RWPE2 (cell line): ENCODE data around the gene HELZ.

ENCODE experiments used
- ATAC-seq: fragments of 200-7000 bp; cut with Tn5 transposase; 3 replicates; pipeline ENCODE4 v1.9.1; 2021; ENCODE audit warnings: low read depth
- DNase-seq: peaks from one replicate; pipeline ENCODE4 v3.0.0-alpha.2; 2020; ENCODE audit warnings: low spot score
- H3K27ac ChIP-seq: fragments of 450-650 bp; 2 replicates; pipeline ENCODE4 v1.5.1; 2017; ENCODE audit warnings: mild to moderate bottlenecking; ENCODE audit not compliant: poor library complexity, severe bottlenecking
- H3K27me3 ChIP-seq: fragments of 250-450 bp; sonication (Bioruptor Pico); 2 replicates; pipeline ENCODE4 v1.5.1; 2021; ENCODE audit warnings: mild to moderate bottlenecking, moderate library complexity; ENCODE audit not compliant: insufficient read depth, poor library complexity, severe bottlenecking
- H3K36me3 ChIP-seq: fragments of 250-450 bp; sonication (Bioruptor Pico); 2 replicates; pipeline ENCODE4 v1.5.1; 2020; ENCODE audit warnings: low read depth, mild to moderate bottlenecking, moderate library complexity
- H3K4me1 ChIP-seq: fragments of 250-450 bp; sonication (Bioruptor Pico); 2 replicates; pipeline ENCODE4 v1.5.1; 2021; ENCODE audit warnings: mild to moderate bottlenecking, moderate library complexity; ENCODE audit not compliant: insufficient read depth, poor library complexity, severe bottlenecking
- H3K4me3 ChIP-seq: fragments of 250-450 bp; sonication (Bioruptor Pico); 2 replicates; pipeline ENCODE4 v1.5.1; 2021; ENCODE audit warnings: mild to moderate bottlenecking, moderate library complexity; ENCODE audit not compliant: severe bottlenecking
- H3K9me3 ChIP-seq: fragments of 250-450 bp; sonication (Bioruptor Pico); 2 replicates; pipeline ENCODE4 v1.5.1; 2021; ENCODE audit warnings: mild to moderate bottlenecking, moderate library complexity; ENCODE audit not compliant: severe bottlenecking
- CTCF ChIP-seq: fragments of 450-650 bp; IDR thresholded peaks from one replicate; pipeline ENCODE4 v1.5.1; 2017; ENCODE audit warnings: mild to moderate bottlenecking, moderate library complexity; ENCODE audit not compliant: poor library complexity, severe bottlenecking

The HELZ gene

GRCh38 chr17:67245073-67245693, at the start of gene HELZ:
Gene HELZ (minus strand): TSS chr17:67245196. CDS start chr17:67218804, 26,392 bp downstream.
- Histone ChIP-seq H3K9me3 (no peaks in the 10 kb centered on the region), H3K4me1 (peaks cover 36% of the 10 kb centered on the region), H3K27ac (peak within 1 kb of the TSS; percentile 99), H3K27me3 (no peaks in the 10 kb centered on the region), H3K36me3 (peaks cover 34% of the 10 kb centered on the region), H3K4me3 (peak within 1 kb of the TSS; percentile 95)
- ATAC-seq (peak; percentile 28; the same call in 2 of the 3 replicates), DNase-seq (peak; percentile 73)
- no peak for TF ChIP-seq CTCF

- Histone ChIP-seq H3K27ac (no peak overlapping the region), H3K4me1 (no peaks in the 10 kb centered on the region), H3K9me3 (no peaks in the 10 kb centered on the region), H3K27me3 (no peaks in the 10 kb centered on the region), H3K36me3 (no peaks in the 10 kb centered on the region), H3K4me3 (no peak overlapping the region)
- TF ChIP-seq CTCF, result peak; percentile 81
- DNase-seq (peak; percentile 69), ATAC-seq (peak; percentile 85)
Measured at GRCh38 chr17:67293251-67294203, 48.5 kb upstream of the HELZ start.

GRCh38 chr17:67290711-67291291, 45.8 kb upstream of the HELZ start:
- Histone ChIP-seq H3K27me3 (no peaks in the 10 kb centered on the region), H3K27ac (no peak overlapping the region), H3K4me1 (no peaks in the 10 kb centered on the region), H3K4me3 (no peak overlapping the region), H3K9me3 (no peaks in the 10 kb centered on the region), H3K36me3 (no peaks in the 10 kb centered on the region)
- no peak for TF ChIP-seq CTCF
- no peak for DNase-seq
- no peak for ATAC-seq

- H3K4me1 ChIP-seq, result no peaks in the 10 kb centered on the region
- no peaks in the 10 kb centered on the region for H3K27me3 ChIP-seq
- no peaks in the 10 kb centered on the region for H3K36me3 ChIP-seq
- no peaks in the 10 kb centered on the region for H3K9me3 ChIP-seq
- no peak overlapping the region for H3K4me3 ChIP-seq
- TF ChIP-seq CTCF, result no peak
- ATAC-seq (no peak), DNase-seq (no peak)
- H3K27ac ChIP-seq, result no peak overlapping the region
Measured at GRCh38 chr17:67290244-67290643, 45.2 kb upstream of the HELZ start.
